Inferior parietal cortex (tissue), 1 donor: ENCODE results near the gene PRSS8.
A peak's percentile ranks its signal among the peaks of the same experiment; 100 is the strongest.
"Not testable (repeated sequence)": the region's sequence is repeated elsewhere in the genome, so short reads cannot be mapped to it uniquely, and the experiment has no call there.

Experiments
- DNase-seq: peaks from one replicate; pipeline ENCODE4 v3.0.0-alpha.2; 2016; ENCODE audit errors: extremely low spot score

The PRSS8 gene

GRCh38 chr16:31144418-31144817 is 8.9 kb upstream of the PRSS8 start:
- DNase-seq: not testable (repeated sequence)

DNA sequence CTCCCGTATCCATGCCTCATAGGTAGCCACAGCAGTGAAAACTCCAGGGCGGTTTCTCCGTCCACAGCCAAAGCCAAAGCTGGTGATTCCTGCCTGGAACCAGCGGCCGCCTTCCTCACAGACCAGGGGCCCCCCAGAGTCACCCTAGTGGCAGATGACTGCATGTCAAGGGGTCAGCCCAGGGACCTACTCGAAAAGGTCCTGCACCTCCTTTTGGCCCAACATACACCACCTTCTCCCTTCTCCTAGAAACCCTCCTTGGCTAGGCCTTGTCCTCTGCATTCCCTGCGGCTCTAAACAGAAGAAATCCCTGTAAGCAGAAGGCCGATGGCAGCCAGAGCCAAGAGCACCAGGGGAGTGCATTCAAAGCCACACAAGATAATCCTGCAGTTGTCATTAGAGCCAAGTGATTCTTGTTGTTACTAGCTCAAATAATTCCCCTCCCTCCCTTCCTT is 8.2 kb upstream of the PRSS8 start:
- DNase-seq: no peak

DNA sequence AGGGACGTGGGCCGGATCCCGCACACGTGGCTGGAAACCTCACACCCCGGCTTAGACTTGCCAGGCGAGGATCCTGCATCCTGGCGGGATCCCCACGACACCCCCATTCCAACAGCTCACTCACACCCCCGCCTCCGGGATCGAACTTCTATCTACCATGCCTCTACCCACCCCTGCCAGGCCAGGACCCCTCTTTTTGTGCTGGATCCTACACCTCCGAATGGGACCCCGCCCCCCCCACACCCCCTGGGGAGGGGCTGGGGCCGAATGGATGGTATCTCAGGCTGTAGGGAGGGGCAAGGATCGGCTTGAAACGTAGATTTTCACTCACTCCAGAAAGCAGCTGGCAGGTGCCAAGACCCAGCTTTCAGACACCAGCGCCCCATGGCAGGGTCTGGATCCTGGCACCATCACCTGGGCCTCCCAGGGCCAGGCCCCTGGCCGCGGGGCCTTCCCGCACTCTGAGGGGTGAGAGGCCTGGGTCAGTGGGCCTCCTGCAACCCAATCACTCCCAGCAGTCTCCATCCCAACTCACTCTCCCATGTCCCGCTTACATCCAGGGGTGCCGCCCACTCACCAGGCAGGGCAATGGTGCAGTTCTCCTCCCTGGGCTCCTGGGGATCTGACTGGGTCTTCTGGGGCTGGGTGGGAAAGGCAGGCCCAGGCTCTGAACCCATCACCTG is 7.6 kb upstream of the PRSS8 start:
- DNase-seq: no peak

DNA sequence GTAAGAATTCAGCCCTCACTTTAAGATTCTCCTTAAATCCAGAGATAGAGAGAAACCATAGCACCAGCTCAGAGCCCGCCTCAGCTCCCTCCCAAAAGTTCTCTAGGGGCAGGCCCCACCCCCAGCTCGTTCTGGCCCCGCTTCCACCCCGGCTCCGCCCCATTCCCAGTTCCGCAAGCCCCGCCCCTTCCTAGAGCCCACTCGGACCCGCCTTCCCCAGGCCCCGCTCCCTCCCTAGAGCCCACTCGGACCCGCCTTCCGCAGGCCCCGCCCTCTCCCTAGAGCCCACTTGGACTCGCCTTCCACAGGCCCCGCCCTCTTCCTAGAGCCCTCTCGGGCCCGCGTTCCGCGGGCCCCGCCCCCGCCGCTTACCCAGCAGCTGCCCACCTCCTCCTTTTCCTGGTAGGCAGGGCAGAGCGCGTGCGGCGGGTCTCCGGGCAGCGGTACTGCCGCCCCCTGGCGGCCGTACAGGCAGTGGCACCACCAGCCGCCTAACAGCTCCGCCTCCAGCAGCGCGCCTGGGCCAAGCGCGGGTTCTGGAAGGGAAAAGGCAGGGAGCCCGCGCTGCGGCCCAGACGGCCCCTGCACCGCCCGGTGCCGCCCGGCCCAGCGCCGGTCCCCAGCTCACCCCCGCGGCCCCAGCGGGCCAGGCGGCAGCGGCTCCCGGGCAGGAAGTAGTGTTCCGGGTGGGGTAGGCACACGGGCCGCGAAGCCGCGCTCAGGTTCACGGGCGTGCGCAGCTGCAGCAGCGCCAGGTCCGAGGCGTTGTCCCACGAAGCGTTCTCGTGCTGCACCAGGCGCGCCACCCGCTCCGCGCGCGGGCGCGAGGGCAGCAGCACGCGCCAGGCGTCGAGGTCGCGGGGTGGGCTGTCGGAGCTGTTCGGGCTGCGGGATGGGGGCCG is 6.8 kb upstream of the PRSS8 start:
- DNase-seq: peak; percentile 91

DNA sequence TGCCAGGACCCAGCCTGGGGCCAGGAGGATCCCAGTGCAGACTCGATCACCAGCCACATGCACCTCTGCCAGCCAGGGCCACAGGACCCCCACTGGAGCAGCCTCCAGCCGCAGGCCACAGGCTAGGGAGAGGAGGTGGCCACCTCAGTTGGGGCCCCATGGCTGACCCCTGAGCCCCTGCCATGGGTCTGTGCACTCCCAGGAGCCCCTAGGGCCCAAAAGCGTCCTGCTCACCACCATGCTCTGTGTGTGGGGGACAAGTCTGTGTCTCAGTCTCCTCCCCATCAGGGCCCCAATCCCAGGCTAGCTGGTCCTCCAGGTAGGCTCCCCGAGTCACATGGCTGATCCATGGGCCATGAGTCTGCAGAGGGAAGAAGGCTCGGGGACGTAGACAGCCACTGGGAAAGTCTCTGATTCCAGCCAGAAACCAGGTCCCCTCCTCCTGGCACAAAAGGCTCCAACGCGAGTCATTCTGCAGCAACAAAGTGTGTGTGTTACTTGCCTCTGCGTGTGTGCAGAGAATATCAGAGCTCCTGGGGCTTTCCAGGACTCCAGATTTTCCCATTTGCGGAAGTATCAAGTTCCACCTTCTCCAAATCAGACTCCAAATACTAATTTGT is 6.1 kb upstream of the PRSS8 start:
- DNase-seq: no peak

- DNase-seq: not testable (repeated sequence)
Measured at GRCh38 chr16:31141071-31141469, 5.5 kb upstream of the PRSS8 start.

GRCh38 chr16:31138621-31139578 is 3.4 kb upstream of the PRSS8 start:
- no peak for DNase-seq

DNA sequence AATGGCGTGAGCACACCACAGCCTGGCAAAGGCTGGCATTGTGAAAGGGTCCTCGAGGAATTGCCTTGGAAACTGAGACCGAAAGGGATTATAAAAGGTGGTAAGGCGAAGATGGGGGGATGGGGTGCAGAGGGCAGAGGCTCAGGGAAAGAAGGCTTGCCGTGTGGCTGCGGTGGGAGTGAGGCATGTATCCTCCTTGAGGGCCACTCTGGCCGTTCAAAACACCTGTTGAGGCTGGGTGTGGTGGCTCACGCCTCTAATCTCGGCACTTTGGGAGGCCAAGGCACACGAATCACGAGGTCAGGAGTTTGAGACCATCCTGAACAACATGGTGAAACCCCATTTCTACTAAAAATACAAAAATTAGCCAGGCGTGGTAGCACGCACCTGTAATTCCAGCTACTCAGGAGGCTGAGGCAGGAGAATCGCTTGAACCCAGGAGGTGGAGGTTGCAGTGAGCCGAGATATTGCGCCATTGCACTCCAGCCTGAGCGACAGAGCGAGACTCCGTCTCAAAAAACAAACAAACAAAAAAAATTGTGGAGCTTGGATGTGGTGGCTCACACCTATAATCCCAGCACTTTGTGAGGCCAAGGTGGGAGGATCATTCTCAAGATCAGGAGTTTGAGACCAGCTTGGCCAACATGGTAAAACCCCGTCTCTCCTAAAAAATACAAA is 1.4 kb upstream of the PRSS8 start:
- not testable (repeated sequence) for DNase-seq

GRCh38 chr16:31136287-31136662 is 748 bp upstream of the PRSS8 start:
- no peak for DNase-seq

GRCh38 chr16:31134625-31135534 is 647 bp downstream of the PRSS8 start:
- no peak for DNase-seq

GRCh38 chr16:31134091-31134571 is 1.4 kb downstream of the PRSS8 start:
- DNase-seq: no peak

GRCh38 chr16:31133046-31133501 is 2.5 kb downstream of the PRSS8 start:
- no peak for DNase-seq

GRCh38 chr16:31132303-31132979 is 3.1 kb downstream of the PRSS8 start:
- DNase-seq: no peak

DNA sequence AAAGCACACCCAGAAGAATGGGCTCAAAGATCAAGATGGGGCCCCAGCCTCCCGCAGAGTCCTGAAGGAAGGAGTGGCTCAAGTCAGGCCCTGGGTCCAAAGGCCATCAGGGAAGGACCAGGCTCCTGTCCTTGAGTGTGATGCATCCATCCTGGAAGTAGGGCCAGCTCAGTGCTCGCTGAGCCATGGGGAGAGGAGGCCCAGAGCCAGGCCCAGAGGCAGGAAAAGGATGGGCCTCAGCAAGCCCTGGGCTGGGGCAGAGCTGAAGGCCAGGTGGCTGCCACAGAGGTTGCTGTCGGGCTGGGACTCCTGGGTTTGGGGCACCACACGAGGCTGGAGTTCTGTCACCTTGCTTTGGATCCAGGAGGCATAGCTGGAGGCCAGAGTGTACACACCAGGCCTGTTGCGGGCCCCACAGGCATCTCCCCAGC is 3.7 kb downstream of the PRSS8 start:
- no peak for DNase-seq

- no peak for DNase-seq
Measured at GRCh38 chr16:31131416-31131815, 4.1 kb downstream of the PRSS8 start.

DNA sequence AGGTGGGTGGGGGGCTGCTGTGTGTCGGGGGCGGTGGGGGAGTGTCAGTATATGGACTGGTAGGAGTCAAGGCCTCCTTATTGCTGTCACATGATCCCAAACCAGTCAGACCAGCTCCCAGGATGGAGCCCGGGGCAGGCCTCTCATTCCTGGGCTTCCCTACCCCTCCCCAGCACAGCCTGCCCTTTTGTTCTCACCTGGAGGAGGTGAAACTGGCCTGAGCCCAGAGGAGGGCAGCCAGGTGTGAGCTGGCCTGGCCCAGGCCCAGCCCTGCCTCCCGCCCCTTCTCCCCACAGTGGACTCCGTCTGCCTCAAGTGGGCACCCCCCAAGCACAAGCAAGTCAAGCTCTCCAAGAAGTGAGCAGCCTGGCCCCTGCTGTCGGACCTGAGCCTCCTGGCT is 4.6 kb downstream of the PRSS8 start:
- DNase-seq: no peak

DNA sequence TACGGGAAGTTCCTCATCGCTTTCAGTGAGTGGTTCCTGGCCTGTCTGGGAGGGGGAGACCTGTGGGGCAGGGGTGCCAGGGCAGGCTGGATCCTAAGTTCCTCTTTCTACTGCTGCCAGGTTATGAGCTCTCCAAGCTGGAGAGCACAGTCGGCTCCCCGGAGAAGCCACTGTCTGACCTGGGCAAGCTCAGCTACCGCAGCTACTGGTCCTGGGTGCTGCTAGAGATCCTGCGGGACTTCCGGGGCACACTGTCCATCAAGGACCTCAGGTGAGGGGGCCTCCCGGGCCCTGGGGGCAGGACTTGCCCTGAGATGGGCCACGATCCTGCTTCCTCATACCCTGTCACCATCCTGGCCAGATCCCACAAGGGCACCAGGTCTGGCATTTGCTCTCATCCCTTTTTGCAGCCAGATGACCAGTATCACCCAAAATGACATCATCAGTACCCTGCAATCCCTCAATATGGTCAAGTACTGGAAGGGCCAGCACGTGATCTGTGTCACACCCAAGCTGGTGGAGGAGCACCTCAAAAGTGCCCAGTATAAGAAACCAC is 5.1 kb downstream of the PRSS8 start:
- no peak for DNase-seq

- peak; percentile 10 for DNase-seq
Measured at GRCh38 chr16:31129568-31130335, 5.8 kb downstream of the PRSS8 start.
